Smooth muscle cell (in vitro differentiated cells): ENCODE data around the gene SYNRG. TPM values are rescaled to one million over a fixed set of nuclear protein-coding genes. Genes with fewer than 3 reads are reported as not detected.
A peak's percentile ranks its signal among the peaks of the same experiment; 100 is the strongest.

Source experiments
- DNase-seq: peaks from one replicate; lab custom pipeline; 2025; ENCODE audit not compliant: unreplicated experiment; lab: John Stamatoyannopoulos, UW
- H2AFZ ChIP-seq: fragments of 200-600 bp; sonication (generic); 2 replicates; pipeline ENCODE4 v1.6.0; 2016; ENCODE audit warnings: antibody characterized with exemption, low read depth, mild to moderate bottlenecking
- H3F3A ChIP-seq: fragments of 200-600 bp; sonication (generic); 2 replicates; pipeline ENCODE4 v1.6.0; 2017; ENCODE audit warnings: antibody characterized with exemption, low read depth
- H3K27ac ChIP-seq: fragments of 200-600 bp; sonication (generic); 2 replicates; pipeline ENCODE4 v1.5.1; 2016; ENCODE audit warnings: low read depth, mild to moderate bottlenecking
- H3K27me3 ChIP-seq: fragments of 200-600 bp; sonication (generic); 2 replicates; pipeline ENCODE4 v1.6.1; 2016; ENCODE audit warnings: low read depth, mild to moderate bottlenecking
- H3K36me3 ChIP-seq: fragments of 200-600 bp; sonication (generic); 2 replicates; pipeline ENCODE4 v1.5.1; 2016; ENCODE audit warnings: low read depth
- H3K4me1 ChIP-seq: fragments of 200-600 bp; sonication (generic); 2 replicates; pipeline ENCODE4 v1.5.1; 2016; ENCODE audit warnings: low read depth
- H3K4me2 ChIP-seq: fragments of 200-600 bp; sonication (generic); 2 replicates; pipeline ENCODE4 v1.6.0; 2016; ENCODE audit warnings: mild to moderate bottlenecking
- H3K4me3 ChIP-seq: fragments of 200-600 bp; sonication (generic); 2 replicates; pipeline ENCODE4 v1.5.1; 2016; ENCODE audit warnings: mild to moderate bottlenecking
- H3K79me2 ChIP-seq: fragments of 200-600 bp; sonication (generic); 2 replicates; pipeline ENCODE4 v1.6.0; 2016; ENCODE audit warnings: low read depth, mild to moderate bottlenecking
- H3K9ac ChIP-seq: fragments of 200-600 bp; sonication (generic); 2 replicates; pipeline ENCODE4 v1.6.0; 2016; ENCODE audit warnings: low read depth
- H3K9me3 ChIP-seq: fragments of 200-600 bp; sonication (generic); replicated peaks from 2 replicates; pipeline ENCODE4 v1.5.1; 2016; ENCODE audit warnings: low read depth
- H4K20me1 ChIP-seq: fragments of 200-600 bp; sonication (generic); 2 replicates; pipeline ENCODE4 v1.6.0; 2016; ENCODE audit warnings: low read depth
- WGBS: methylation state at CpG from one replicate; pipeline ENCODE4 v1.1.7; 2016; ENCODE audit warnings: low lambda C conversion rate; 5-methylcytosine and 5-hydroxymethylcytosine counted together
- polyA plus RNA-seq: library from polyadenylated mRNA; unstranded; fragments of >200 nt; fragmentation: Nextera tagmentation; extraction: Ambion mirVana; gene quantifications from 2 replicates; pipeline ENCODE4 v1.2.1, GENCODE V29; 2016
- total RNA-seq: library from RNA; depleted of rRNA; stranded (reverse); fragments of >200 nt; gene quantifications from 2 replicates; pipeline ENCODE4 v1.2.3, GENCODE V29; 2014
- TF ChIP-seq, protein P1 (sequence below): fragments of 200-600 bp; sonication (generic); IDR thresholded peaks from 2 replicates; pipeline ENCODE4 v1.5.1; 2017; ENCODE audit warnings: borderline replicate concordance, mild to moderate bottlenecking, antibody characterized with exemption; ENCODE audit not compliant: insufficient read depth, poor library complexity, severe bottlenecking

The SYNRG gene
- total and polyA plus RNA-seq, 2 experiments from 2014 or later, result 16.2 to 18.9 TPM

DNA sequence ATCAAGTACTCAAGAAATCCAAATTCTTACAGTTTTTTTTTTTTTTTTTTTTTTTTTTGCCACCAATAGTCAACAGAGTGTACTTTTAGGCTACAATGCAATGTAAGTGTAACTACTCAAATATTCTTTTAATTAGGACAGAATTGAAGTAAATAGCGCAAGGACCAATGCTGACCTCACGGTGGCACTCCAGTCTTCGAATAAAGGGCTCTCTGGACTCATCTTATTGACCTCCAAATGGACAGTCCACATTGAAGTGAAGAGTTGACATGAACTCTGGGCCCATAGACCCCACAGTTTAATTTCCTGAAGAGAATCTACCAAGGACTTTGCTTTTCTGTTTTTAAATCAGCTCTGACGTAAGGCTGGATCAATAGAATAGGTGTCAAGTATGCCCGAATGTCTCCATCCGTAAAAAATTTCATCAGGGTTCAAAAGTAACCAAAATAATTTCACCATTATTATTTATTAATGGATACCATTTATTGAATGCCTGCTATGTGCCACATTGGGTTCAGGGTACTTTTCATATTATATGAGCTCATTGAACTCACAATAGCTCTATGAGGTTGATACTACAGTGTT, 41.3 kb upstream of the SYNRG start:
- Histone ChIP-seq H3F3A (no peaks in the 10 kb centered on the region), H2AFZ (no peak overlapping the region), H3K4me2 (no peak overlapping the region), H3K9me3 (no peaks in the 10 kb centered on the region), H3K4me3 (no peak overlapping the region), H3K27ac (no peak overlapping the region), H3K36me3 (no peaks in the 10 kb centered on the region), H3K79me2 (no peaks in the 10 kb centered on the region), H4K20me1 (no peaks in the 10 kb centered on the region), H3K27me3 (peaks cover 42% of the 10 kb centered on the region), H3K9ac (no peak overlapping the region), H3K4me1 (no peaks in the 10 kb centered on the region)
- TF ChIP-seq, protein P1, sequence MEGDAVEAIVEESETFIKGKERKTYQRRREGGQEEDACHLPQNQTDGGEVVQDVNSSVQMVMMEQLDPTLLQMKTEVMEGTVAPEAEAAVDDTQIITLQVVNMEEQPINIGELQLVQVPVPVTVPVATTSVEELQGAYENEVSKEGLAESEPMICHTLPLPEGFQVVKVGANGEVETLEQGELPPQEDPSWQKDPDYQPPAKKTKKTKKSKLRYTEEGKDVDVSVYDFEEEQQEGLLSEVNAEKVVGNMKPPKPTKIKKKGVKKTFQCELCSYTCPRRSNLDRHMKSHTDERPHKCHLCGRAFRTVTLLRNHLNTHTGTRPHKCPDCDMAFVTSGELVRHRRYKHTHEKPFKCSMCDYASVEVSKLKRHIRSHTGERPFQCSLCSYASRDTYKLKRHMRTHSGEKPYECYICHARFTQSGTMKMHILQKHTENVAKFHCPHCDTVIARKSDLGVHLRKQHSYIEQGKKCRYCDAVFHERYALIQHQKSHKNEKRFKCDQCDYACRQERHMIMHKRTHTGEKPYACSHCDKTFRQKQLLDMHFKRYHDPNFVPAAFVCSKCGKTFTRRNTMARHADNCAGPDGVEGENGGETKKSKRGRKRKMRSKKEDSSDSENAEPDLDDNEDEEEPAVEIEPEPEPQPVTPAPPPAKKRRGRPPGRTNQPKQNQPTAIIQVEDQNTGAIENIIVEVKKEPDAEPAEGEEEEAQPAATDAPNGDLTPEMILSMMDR, result peak; percentile 59
- no peak for DNase-seq
- 57% methylated on average over 6 of the region's 6 CpGs for WGBS

- Histone ChIP-seq H3K27me3 (peaks cover 56% of the 10 kb centered on the region), H3K4me2 (peak overlapping the region; percentile 38), H3K9ac (no peak overlapping the region), H3K79me2 (no peaks in the 10 kb centered on the region), H4K20me1 (no peaks in the 10 kb centered on the region), H3K36me3 (no peaks in the 10 kb centered on the region), H3K27ac (no peak overlapping the region), H3F3A (no peaks in the 10 kb centered on the region), H2AFZ (peak overlapping the region; percentile 39), H3K4me3 (no peak overlapping the region), H3K4me1 (no peaks in the 10 kb centered on the region), H3K9me3 (no peaks in the 10 kb centered on the region)
- DNase-seq, result no peak
- WGBS, result 33% methylated on average over 2 of the region's 2 CpGs
- TF ChIP-seq, protein P1, result no peak
These were observed 39.3 kb upstream of the SYNRG start for GRCh38 chr17:37648555-37648954.

GRCh38 chr17:37647856-37648255, 38.6 kb upstream of the SYNRG start:
- Histone ChIP-seq H3K36me3 (no peaks in the 10 kb centered on the region), H3K27me3 (peaks cover 56% of the 10 kb centered on the region), H3K4me1 (no peaks in the 10 kb centered on the region), H2AFZ (peak overlapping the region; percentile 39), H3K4me2 (peak overlapping the region; percentile 38), H3K9me3 (no peaks in the 10 kb centered on the region), H3K27ac (no peak overlapping the region), H3K79me2 (peaks cover 1% of the 10 kb centered on the region), H4K20me1 (no peaks in the 10 kb centered on the region), H3K9ac (no peak overlapping the region), H3F3A (no peaks in the 10 kb centered on the region), H3K4me3 (no peak overlapping the region)
- WGBS, result 83% methylated on average over 1 of the region's 1 CpG
- TF ChIP-seq, protein P1, result no peak
- no peak for DNase-seq

DNA sequence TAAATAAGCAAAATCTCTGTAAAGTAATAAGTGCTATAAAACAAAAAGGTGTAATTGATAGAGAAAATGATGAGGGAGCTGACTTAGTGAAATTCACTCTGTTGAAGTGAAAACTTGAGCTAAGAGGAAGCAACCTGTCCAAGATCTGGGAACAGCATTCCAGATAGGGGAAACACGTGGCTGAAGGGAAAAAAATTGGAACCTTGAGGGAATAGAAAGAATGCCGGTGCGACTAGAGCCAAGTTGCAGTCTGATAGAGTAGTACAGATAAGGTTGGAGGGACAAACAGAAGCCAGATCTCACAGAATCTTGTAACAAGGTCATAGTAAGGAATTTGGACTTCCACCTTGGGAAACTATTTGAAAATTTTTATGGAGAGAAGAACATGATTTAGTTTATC, 34.7 kb upstream of the SYNRG start:
- Histone ChIP-seq H3K4me3 (peak overlapping the region; percentile 80), H3K27ac (no peak overlapping the region), H3K4me2 (peak overlapping the region; percentile 89), H3K79me2 (peaks cover 36% of the 10 kb centered on the region), H3K4me1 (peaks cover 9% of the 10 kb centered on the region), H3F3A (no peaks in the 10 kb centered on the region), H4K20me1 (peaks cover 3% of the 10 kb centered on the region), H2AFZ (peak overlapping the region; percentile 91), H3K36me3 (peaks cover 5% of the 10 kb centered on the region), H3K9me3 (no peaks in the 10 kb centered on the region), H3K9ac (no peak overlapping the region), H3K27me3 (peaks cover 46% of the 10 kb centered on the region)
- 40% methylated on average over 3 of the region's 3 CpGs for WGBS
- TF ChIP-seq, protein P1, result no peak
- DNase-seq, result no peak
